Myocyte (in vitro differentiated cells): ENCODE data around the gene FAM83C. TPM values are rescaled to one million over a fixed set of nuclear protein-coding genes. Genes with fewer than 3 reads are reported as not detected.

ENCODE experiments used
- DNase-seq: peaks from one replicate; pipeline ENCODE4 v3.0.0-alpha.2; 2012; ENCODE audit warnings: low read depth
- polyA plus RNA-seq: library from polyadenylated mRNA; unstranded; fragments of >200 nt; gene quantifications from one replicate; pipeline ENCODE4 v1.2.1, GENCODE V29; 2012; ENCODE audit warnings: missing spikeins
- total RNA-seq: library from RNA; depleted of rRNA; stranded (reverse); fragments of >200 nt; gene quantifications from 2 replicates; pipeline ENCODE4 v1.2.3, GENCODE V29; 2014

FAM83C gene
- not detected in 2 replicates for total RNA-seq
- polyA plus RNA-seq = not detected

DNA sequence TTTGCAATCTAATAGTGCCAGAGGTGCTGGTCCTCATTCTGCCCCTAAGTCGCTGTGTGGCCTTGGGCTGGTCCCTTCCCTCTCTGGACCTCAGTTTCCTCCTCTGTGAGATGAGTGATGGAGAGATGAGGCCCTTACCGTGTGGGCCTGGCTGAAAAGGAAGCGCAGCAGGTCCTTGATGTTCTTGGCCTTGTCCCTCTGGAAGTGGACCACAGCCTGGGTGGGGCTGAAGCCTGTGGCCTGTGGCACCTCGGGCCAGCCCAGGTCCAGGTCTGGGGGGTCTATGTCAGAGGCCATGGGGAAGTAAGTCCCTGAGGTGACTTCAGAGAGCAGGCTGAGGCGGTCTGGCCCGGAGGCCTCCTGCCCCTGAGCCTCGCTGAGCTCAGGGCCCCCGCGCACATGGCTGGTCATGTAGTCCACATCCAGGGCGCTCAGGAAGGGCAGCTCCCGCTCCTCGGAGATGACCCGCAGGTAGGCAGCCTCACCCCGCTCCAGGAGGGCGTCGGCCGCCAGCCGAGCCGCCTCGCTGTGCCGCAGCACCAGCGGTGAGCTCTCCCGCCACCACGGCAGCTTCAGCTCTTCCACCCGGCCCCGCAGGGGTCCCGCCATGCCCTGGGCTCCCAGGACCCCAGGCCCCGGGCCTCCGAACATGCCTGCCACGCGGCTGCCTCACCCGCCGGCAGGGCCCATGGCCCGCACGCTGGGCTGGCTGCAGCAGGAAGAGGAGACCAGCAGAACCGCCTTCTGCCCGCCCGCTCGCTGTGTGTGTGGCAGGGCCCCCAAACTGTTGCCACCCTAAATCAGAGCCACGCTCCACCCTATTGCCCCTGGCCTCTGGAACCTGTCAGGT is at the start of gene FAM83C:
TSS of gene FAM83C (minus strand) at position 772 of the 850 bp plus-strand sequence. CDS start at position 651, 121 bp downstream.
- DNase-seq = no peak

DNA sequence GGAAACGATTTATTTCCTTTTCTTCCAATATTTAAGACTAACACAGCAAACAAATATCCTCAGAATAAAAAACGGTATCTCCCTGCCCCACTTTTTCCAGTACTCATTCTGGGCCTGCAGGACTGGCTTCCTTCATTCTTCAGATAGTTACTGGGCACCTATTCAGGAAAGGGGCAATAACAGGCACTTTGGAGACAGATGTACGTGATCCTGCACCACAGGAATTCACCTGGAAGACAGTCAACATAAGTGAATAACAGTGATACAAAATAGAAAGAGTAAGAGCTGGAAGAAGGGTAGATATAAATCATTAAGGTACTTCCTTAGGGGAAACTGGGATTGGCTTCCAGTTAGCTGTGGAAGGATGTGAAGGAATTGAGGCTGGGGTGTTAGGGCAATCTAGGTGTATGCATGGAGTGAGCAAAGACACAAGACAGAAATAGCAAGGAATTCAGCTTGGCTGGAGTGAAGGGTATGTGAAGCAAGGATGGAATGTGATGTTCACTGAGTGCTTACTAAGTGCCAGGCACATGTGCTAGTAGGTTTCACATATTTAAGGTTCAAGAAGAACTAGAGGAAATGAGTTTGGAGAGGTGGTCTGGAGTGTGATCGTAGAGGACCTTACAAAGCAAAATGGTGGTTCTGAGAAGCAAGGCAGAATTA is 49.3 kb upstream of the FAM83C start:
- DNase-seq = no peak

DNA sequence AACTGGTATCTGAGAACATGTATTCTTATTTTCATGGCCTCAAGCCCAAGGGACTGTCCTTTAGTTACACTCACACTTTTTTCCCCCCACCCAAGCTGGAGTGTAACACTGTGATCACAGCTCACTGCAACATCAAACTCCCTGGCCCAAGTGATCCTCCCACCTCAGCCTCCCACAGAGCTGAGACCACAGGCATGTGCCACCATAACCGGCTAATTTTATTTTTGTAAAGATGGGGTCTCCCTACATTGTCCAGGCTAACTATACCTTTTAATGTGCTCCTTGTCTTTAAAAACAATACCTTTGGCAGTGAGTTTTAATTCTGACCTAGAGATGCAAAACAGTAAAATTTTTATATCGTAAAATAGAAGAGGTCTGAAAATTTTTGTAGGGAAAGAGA is 48.2 kb upstream of the FAM83C start:
- no peak for DNase-seq

DNA sequence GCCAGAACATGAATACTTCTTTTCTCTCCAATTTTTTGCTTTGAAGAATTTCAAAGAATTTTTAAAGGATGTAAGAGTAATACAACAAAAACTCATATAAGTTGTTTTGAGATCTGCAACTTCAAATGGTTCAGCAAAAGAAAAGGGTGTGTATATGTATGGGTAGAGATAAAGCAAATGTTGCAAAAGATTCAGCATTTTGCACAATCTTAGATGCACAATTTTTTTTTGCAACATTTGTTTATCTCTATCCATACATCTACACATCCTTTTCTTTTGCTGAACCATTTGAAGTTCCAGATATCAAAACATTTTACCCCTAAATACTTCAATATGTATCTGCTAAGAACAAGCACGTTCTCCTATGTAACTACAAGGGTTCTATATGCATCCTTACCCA is 47.4 kb upstream of the FAM83C start:
- no peak for DNase-seq

DNA sequence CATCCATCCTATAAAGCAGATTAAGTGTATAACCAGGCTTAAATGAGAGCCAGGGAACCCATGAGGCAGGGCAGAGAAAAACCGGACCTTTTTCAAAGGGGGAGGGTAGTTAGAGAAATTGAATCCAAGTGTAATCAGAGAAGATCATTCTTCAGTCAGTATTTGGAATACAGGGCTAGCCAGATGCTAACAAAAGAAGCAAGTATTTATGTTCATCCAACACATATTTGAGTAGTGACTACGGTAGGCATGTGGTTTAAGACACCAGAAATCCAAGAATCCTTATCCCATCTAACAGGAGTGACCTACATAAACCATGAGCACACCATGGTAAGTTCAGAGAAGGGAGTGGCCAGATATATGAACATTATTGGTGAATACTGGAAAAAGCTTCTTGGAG is 46.8 kb upstream of the FAM83C start:
- DNase-seq = peak; percentile 71

DNA sequence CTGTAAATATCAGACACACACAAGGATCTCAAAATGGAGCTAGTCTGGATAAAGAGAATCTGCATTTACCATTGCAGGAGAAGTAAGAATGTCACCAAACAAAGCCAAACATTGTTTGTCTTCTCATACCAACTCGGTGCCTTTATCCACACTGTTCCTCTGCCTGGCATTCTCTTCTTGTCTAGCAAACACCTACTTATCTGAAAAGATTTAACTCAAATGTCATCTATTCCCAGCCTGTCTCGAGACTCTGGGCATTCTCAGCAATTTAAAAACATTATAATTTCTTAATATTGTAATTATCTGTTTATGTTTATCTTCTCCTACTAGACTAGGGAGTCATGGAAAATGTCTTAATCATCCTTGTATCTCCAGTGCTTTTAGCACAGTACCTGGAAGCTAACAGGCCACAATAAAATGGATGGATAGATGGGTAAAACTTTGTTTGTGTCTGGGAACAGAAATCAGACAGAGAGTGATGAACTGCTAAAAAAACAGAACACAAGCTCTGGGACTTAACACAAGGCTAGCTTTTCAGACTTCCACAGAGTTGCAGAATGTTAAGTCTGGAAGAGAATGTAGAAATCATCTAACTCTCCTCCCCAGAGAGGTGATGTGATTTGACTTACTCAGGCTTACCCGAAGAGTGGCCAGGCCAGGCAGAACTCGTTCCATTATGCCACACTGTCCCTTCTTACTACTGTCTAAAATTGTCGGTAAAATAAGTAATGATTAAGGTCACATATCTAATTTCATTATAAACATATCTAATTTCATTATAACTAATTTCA is 42.3 kb upstream of the FAM83C start:
- no peak for DNase-seq

DNA sequence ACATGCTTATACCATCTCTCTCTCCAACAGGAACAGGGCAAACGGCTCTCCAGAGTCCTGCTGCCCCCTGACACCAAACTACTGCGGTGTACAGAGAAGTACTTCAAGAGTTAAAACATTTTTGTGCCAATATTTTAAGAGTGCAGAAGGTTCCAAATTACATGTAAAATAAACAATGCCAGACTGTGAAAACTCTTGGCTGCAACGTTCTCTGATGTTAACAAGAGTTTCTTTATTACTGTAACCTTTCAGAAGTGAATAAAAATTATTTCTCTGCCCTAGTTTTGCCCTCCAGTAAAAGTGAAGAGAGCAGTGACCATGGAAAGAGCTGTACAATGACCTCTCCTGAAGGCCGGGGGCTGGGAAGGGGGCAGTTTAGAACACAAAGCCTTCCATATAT is 41.4 kb upstream of the FAM83C start:
- DNase-seq = no peak

DNA sequence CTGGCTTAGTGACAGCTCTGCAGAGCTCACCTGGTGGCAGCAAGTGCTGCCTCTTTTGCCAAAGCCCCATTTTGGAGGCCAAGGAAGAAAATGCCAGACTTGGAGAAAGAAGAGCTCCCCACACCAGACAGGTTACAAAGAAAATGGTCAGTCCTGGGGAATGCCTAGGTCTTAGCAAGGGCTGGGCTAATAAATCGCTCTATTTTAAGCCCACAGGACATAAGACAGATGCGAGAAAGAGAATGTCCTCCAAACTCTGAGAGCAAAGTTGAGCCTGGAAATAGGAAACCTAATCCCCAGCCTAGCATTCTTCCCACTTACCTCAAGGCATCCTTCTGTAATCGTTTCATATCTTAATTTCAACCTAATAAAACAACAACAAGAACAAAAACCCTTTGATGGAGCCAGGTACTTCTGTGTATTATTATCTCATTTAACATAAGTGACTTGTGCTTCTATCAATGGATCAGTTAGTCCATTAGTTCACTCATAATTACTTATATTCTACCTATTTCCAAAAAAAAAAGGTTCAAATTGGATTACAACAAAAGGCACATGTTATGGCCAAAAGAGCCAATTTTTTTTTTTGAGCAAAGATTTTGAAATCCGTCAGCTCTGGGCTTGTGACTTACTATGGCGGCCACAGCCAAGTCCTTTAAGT is 40.4 kb upstream of the FAM83C start:
- DNase-seq = no peak

DNA sequence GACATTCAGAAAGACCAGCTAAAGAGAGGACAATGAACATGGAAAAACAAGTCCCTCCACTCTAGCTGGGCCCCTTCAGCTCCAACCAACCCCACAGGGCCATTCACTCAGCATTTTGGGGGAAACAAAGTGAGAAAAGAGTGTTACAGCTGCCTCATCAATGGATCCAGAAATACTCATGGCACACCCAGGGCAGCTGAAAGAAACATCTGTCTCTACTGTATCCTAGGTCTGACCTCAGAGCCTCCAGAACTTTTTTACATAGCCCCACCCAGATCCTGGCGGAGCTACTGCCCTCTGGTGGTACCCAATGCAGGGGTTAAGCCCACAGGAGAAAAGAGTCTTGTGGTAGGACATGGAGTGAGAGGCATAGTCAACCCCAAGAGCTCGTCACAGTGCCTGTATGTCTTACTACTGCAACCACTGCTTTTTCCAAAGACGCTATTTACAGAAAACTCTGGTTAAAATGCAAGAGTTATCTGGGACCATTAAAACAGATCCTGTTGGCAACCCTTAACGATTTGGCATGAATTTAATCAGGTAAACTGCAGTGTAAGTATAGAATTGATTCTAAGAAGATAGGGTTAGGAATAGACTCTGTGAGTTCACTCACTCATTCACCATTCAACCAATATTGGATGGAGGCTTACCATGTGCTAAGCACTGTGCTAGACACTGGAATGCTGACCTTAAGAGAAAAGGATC is 37.4 kb upstream of the FAM83C start:
- DNase-seq = peak; percentile 81

DNA sequence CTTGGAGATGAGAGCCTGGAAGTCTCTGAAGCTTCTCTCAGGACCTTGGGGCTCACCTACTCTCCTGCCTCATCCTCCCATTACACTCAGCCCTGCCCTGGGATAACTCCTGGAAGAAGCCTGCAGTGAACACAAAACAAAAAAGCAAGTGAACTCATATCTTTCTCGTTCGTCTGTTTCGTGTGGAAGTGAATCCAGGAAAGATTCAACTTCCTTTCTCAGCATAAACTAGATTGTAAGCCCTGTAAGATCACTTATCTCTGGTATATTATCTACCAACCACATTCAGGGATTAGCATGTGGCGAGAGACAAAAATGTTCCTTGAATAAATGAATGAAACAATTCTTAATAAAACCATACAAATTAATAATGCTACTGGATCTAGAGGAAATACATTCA is 36.5 kb upstream of the FAM83C start:
- no peak for DNase-seq

DNA sequence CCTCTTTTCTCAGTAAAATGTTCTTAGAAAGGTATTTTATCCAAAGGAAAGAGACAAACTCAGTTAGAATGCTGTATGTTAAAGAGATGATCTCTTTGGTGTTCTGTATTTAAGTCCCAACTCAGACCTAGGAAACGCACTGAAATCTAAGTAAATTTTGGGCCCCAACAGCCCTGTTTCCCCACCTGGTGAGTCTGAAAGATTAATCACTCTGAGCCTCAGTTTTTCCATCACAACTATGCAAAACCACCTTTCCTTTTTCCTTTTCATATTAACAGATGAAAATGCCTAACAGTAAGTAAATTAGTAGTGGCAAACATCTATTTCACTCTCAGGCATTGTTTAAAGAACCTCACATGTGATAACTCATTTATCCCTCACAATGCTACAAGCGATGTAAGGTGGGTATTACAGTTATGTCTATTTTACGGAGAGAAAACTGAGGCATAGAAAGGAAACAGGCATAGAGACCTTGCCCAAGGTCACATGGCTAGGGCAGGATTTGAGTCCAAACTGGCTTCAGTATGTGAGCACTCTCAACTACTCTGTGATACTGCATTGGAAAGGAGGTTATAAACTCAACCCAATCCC is 36.0 kb upstream of the FAM83C start:
- DNase-seq = no peak

DNA sequence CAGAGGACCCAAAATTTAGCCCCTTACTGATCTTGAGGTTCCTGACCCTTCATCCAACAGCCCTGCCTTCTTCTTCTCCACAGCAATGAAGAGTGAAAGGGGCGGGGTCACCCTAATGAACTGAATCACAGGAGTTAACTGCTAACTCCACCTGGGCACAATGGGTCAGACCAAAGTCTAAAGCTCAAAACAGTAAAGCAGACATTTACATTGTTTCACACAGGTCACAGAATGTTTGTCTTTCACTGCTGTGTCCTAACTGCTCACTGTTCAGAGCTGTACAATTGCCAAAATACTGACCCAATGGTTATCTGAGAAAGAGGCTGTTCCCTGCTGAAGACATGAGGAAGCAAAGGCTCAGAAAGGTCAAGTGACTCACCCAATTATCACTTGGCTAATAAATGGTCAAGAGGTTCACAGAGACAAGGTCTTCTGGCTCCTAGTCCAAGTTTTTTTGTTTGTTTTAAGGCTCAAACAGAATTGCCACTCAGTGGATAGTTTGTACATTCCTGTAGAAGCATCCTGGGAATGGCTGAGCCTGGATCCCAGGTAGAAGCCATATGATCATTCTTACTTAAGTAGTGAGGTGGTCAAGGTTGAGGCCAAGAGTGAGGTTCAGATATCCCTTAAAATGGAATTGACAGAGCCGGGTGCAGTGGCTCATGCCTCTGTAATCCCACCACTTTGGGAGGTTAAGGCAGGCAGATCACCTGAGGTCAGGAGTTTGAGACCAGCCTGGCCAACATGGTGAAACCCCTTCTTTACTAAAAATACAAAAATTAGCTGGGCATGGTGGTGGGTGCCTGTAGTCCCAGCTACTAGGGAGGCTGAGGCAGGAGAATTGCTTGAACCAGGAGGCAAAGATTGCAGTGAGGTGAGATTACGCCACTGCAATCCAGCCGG is 35.1 kb upstream of the FAM83C start:
- no peak for DNase-seq

DNA sequence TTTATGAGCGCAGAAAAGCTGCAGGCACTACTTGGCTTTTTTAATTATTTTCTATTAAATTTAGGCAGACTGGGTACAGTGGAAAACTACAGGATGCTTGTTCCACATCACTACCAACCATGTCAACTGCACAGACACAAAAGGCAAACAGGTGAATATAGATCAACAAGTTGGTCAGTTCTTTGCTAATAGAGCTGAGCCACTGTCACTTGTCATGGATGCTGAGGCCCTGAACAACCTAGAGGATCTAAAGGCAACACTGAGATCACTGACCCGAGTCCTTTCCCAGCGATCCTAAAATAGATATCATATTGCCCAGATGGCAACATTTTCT is 34.5 kb upstream of the FAM83C start:
- no peak for DNase-seq

DNA sequence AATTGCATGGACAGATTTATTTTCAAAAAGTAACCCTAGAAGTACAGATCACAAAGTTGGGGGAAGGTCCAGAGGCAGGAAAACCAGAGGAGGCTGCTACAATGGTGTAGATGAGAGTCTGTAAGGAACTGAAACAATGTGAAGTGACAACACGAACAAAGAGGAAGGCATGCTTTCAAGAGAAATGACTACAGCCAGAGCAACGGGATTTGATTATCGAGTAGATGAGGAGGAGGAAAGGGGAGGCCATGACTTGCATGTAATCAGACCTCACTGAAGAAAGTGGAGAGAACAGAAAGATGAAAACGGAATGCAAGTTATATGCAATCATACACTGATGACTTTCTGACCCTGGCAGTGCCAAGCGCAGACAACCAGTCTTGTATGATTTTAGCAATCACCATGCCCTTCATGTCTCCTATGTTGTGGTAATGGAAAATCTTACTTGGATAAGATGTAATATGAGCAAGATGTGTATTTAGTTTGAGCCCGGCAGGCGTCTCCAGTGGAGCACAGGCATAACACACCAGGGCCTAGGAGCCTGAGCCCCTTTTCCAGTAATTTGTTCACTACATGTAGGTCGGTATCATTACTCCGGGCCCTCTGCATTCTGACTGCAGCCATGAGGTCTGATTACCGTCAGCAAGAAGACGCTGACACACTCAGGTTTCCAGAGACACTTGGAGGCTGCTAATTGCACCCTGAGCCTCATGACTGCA is 34.0 kb upstream of the FAM83C start:
- no peak for DNase-seq

DNA sequence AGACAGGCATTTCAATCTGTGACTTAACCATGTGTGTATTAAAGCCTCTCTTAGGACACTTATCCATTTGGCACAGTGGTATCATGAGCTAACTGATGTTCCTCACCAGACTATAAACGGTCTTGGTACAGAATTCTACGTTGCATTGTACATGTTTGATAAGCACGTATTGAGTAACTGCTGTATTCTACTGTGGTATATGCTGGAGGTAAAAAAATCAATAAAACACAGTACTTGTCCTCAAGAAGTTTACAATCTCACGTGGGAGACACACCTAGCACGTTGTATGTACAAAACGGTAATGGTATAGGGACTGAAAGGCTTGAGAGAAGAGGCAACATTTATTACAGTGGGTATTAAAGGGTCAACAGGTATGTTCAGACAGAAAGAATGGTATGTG is 33.2 kb upstream of the FAM83C start:
- no peak for DNase-seq

DNA sequence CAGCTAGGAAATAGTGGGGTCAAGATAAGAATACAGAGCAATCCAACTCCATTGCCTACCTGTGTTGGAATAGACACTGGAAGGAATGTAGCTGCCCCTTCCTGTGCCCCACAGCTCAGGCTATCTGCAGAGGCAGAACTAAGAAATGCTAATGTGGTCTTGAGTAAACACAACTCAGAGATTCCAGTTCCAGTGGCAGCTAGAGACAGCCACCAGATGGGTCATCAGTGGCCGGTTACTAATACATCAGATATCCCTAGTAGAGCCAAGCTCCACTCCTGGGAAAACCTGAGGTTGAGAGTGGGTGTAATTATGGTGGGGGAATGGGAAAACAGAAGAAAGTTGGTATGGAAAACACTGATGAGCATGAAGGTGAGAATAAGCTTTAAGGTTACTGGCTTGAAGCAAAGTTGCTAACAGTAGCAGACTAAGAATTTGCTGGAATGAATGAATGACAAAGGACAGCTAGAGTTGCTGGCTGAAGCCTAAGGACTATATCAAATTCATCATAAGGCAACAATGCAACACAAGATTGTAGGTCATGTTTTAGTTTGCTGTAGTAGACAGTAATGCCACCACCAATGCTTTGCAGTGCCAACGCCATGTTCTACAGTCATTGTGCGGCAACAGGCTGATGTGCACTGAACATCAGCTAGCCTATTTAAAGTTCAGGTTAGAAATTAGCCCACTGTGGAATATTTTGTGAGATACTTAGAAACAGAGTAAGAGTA is 28.3 kb upstream of the FAM83C start:
- peak; percentile 90 for DNase-seq

DNA sequence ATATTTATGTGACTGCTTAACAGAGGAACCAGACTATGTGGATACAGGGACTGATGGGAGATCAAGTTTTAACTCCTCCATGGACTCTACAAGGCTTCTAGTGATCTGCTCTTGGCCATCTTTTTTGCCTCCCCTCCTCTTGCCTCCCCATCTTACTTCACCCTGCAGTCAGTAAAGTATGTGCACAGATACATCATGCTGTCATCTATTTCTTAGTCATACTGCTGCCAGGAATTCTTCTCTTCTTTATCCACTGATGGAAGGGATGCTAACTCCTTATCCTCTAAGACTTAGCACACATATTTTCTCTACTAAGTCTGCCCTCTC is 27.6 kb upstream of the FAM83C start:
- no peak for DNase-seq

DNA sequence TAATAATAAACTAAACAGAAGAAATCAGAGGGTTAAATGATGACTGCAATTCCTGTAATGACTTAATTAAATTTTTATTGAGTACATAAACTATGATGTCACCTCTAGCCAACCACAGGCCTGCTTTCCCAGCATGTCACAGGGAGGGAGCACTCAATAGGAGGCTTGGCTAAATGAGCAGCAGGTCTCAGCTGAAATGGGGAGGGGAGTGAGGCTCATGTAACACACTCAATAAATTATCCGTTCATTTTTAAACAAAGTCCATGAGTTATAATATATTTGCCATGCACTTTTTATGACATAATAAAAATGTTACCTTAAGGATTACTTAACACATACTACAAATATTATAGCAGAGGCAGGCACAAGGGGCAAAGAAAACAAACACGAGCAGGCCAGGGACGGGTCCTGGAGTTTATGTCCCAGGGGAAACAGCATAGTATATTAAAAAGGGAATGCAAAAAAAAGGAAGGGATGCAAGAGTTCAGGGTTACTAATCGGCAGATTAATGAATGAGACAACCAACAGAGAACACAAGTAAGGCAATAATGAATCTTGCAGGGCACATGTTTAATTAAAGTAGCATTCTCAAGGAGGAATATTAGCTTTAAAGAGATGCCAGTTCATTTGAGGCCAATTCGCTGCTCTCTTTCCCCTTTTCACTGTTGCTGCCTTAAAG is 27.1 kb upstream of the FAM83C start:
- DNase-seq = peak; percentile 56
